Measurements from ENCODE around the gene PSME3. TPM values are rescaled to one million over a fixed set of nuclear protein-coding genes. Genes with fewer than 3 reads are reported as not detected.
"Not testable (repeated sequence)": the region's sequence is repeated elsewhere in the genome, so short reads cannot be mapped to it uniquely, and the experiment has no call there.

PSME3 gene
- total and polyA plus RNA-seq, 8 donors: 26.4 to 75.8 (median 68.7) TPM

GRCh38 chr17:42868338-42868737, 35.1 kb downstream of the PSME3 start:
- DNase-seq: no peak
- peaks cover 0 to 5% (median 0%) of the 10 kb centered on the region in 3 donors for H3K27me3 ChIP-seq
- no peak overlapping the region for H3K27ac ChIP-seq
- intact Hi-C loops (cut with DNase I; ENCODE audit: low total_unique reads): no loop called here
- no peak for TF ChIP-seq CTCF (IDR thresholded peaks at IDR 0.05)
- no peak for TF ChIP-seq POLR2AphosphoS5 (IDR thresholded peaks at IDR 0.05)
- no peak for TF ChIP-seq EP300 (IDR thresholded peaks at IDR 0.05)
- no peak for TF ChIP-seq POLR2A (IDR thresholded peaks at IDR 0.05)
- H3K9me3 ChIP-seq: peaks cover 0 to 7% (median 3%) of the 10 kb centered on the region in 4 donors
- 90 to 97% (median 94%) methylated on average over 12 of the region's 12 CpGs for WGBS, 5 donors
- peaks cover 0 to 22% (median 10%) of the 10 kb centered on the region in 4 donors for H3K36me3 ChIP-seq
- no peak overlapping the region for H3K4me3 ChIP-seq
- peaks cover 8 to 36% (median 25%) of the 10 kb centered on the region in 4 donors for H3K4me1 ChIP-seq

GRCh38 chr17:42871647-42872046, 38.5 kb downstream of the PSME3 start:
- peak in 1 of 2 donors; percentile 38 for DNase-seq
- H3K9me3 ChIP-seq: peaks cover 0 to 7% (median 3%) of the 10 kb centered on the region in 4 donors
- TF ChIP-seq CTCF (IDR thresholded peaks at IDR 0.05): no peak
- no peak for TF ChIP-seq EP300 (IDR thresholded peaks at IDR 0.05)
- TF ChIP-seq POLR2AphosphoS5 (IDR thresholded peaks at IDR 0.05): no peak
- no peak for TF ChIP-seq POLR2A (IDR thresholded peaks at IDR 0.05)
- peaks cover 0 to 12% (median 7%) of the 10 kb centered on the region in 4 donors for H3K4me1 ChIP-seq
- intact Hi-C loops (cut with DNase I; ENCODE audit: low total_unique reads): no loop called here
- no peak overlapping the region for H3K4me3 ChIP-seq
- peaks cover 0 to 5% (median 0%) of the 10 kb centered on the region in 3 donors for H3K27me3 ChIP-seq
- H3K27ac ChIP-seq: no peak overlapping the region
- WGBS, 5 donors: 84 to 90% (median 85%) methylated on average over 4 of the region's 4 CpGs
- H3K36me3 ChIP-seq: peaks cover 0 to 24% (median 8%) of the 10 kb centered on the region in 4 donors

- WGBS, 5 donors: 71 to 87% (median 76%) methylated on average over 12 to 13 of the region's 13 CpGs
- intact Hi-C loops (cut with DNase I; ENCODE audit: low total_unique reads): no loop called here
- Histone ChIP-seq H3K27ac (peak overlapping the region in 2 of 5 donors; percentile 4 to 28), H3K36me3 (peaks cover 0 to 24% (median 8%) of the 10 kb centered on the region in 4 donors), H3K4me1 (peaks cover 0 to 4% (median 0%) of the 10 kb centered on the region in 4 donors), H3K9me3 (peaks cover 0 to 7% (median 3%) of the 10 kb centered on the region in 4 donors), H3K27me3 (peaks cover 0 to 5% (median 0%) of the 10 kb centered on the region in 3 donors), H3K4me3 (no peak overlapping the region)
- peak in 1 of 2 donors; percentile 44 for DNase-seq
- TF ChIP-seq EP300 (IDR thresholded peaks at IDR 0.05): no peak
- TF ChIP-seq CTCF (IDR thresholded peaks at IDR 0.05): no peak
- no peak for TF ChIP-seq POLR2AphosphoS5 (IDR thresholded peaks at IDR 0.05)
These were observed 39.2 kb downstream of the PSME3 start for GRCh38 chr17:42872251-42872965.

- 89 to 94% (median 91%) methylated on average over 6 of the region's 6 CpGs for WGBS, 5 donors
- H3K4me1 ChIP-seq: peaks cover 0 to 8% (median 0%) of the 10 kb centered on the region in 4 donors
- H3K27me3 ChIP-seq: peaks cover 0 to 7% (median 0%) of the 10 kb centered on the region in 3 donors
- no peak overlapping the region for H3K27ac ChIP-seq
- TF ChIP-seq EP300 (IDR thresholded peaks at IDR 0.05) (no peak), CTCF (IDR thresholded peaks at IDR 0.05) (no peak), POLR2A (IDR thresholded peaks at IDR 0.05) (no peak), POLR2AphosphoS5 (IDR thresholded peaks at IDR 0.05) (no peak)
- intact Hi-C loops (cut with DNase I; ENCODE audit: low total_unique reads): no loop called here
- no peak overlapping the region for H3K4me3 ChIP-seq
- peaks cover 0 to 24% (median 8%) of the 10 kb centered on the region in 4 donors for H3K36me3 ChIP-seq
- peaks cover 0 to 7% (median 3%) of the 10 kb centered on the region in 4 donors for H3K9me3 ChIP-seq
- DNase-seq: no peak
These were observed 40.1 kb downstream of the PSME3 start for GRCh38 chr17:42873315-42873714.

GRCh38 chr17:42873932-42874695, 40.9 kb downstream of the PSME3 start:
- H3K4me3 ChIP-seq; H3K27ac ChIP-seq; H3K4me1 ChIP-seq; intact Hi-C loops (cut with DNase I; ENCODE audit: low total_unique reads); DNase-seq; H3K9me3 ChIP-seq: not testable (repeated sequence)
- 83 to 89% (median 87%) methylated on average over 8 of the region's 12 CpGs for WGBS, 5 donors
- Histone ChIP-seq H3K27me3 (peaks cover 0 to 11% (median 0%) of the 10 kb centered on the region in 3 donors), H3K36me3 (peaks cover 0 to 24% (median 4%) of the 10 kb centered on the region in 4 donors)
